GM13977 (cell line): ENCODE measurements around the gene GNAL.
"Not testable (repeated sequence)": the region's sequence is repeated elsewhere in the genome, so short reads cannot be mapped to it uniquely, and the experiment has no call there.

Source experiments
- DNase-seq: peaks from one replicate; pipeline ENCODE4 v3.0.0; 2012; ENCODE audit warnings: low spot score
- CTCF ChIP-seq: IDR thresholded peaks from 2 replicates; pipeline ENCODE4 v1.5.1; 2012; ENCODE audit warnings: mild to moderate bottlenecking, control low read depth; ENCODE audit not compliant: insufficient read depth; ENCODE audit errors: extremely low read depth, missing control alignments
- in situ Hi-C: fragments of 300-500 bp; cut with MboI; formaldehyde crosslinking; loops from one replicate; pipeline ENCODE4 v1.12.0; 2022; ENCODE audit warnings: low sequenced_read_pairs, low pct_unique_long_range_greater_than_20kb, mixed read lengths, inconsistent platforms; ENCODE audit not compliant: unreplicated experiment

Gene GNAL

GRCh38 chr18:11689669-11690565, 853 bp downstream of the GNAL start:
- TF ChIP-seq CTCF: no peak
- peak; percentile 54 for DNase-seq
- in situ Hi-C loops: no loop called here

- DNase-seq, in situ Hi-C loops: not testable (repeated sequence)
These were observed 1.6 kb downstream of the GNAL start for GRCh38 chr18:11690660-11691059.

- in situ Hi-C loops: no loop called here
- no peak for DNase-seq
- no peak for TF ChIP-seq CTCF
These were observed 6.7 kb downstream of the GNAL start for GRCh38 chr18:11695736-11696135.

- no peak for DNase-seq
- TF ChIP-seq CTCF: no peak
- in situ Hi-C loops: no loop called here
These were observed 7.4 kb downstream of the GNAL start for GRCh38 chr18:11696451-11696850.

GRCh38 chr18:11700876-11701275, 11.8 kb downstream of the GNAL start:
- in situ Hi-C loops: no loop called here
- no peak for DNase-seq
- no peak for TF ChIP-seq CTCF

- no peak for TF ChIP-seq CTCF
- in situ Hi-C loops: no loop called here
- DNase-seq: no peak
These were observed 21.5 kb downstream of the GNAL start for GRCh38 chr18:11710578-11710977.

- no peak for TF ChIP-seq CTCF
- in situ Hi-C loops: no loop called here
- no peak for DNase-seq
These were observed 24.7 kb downstream of the GNAL start for GRCh38 chr18:11713756-11714155.
